KG1 (cell line): ENCODE data around the gene CAPN5.
A peak's percentile ranks its signal among the peaks of the same experiment; 100 is the strongest.
"Not testable (repeated sequence)": the region's sequence is repeated elsewhere in the genome, so short reads cannot be mapped to it uniquely, and the experiment has no call there.

Source experiments
- DNase-seq: peaks from one replicate; lab custom pipeline; 2025; lab: John Stamatoyannopoulos, UW

The CAPN5 gene

GRCh38 chr11:77096591-77097019 lies 29.8 kb downstream of the CAPN5 start:
- DNase-seq, result no peak

GRCh38 chr11:77097180-77097579 lies 30.4 kb downstream of the CAPN5 start:
- not testable (repeated sequence) for DNase-seq

- no peak for DNase-seq
These were observed 33.6 kb downstream of the CAPN5 start for GRCh38 chr11:77100166-77101042.

- DNase-seq, result peak; percentile 28
These were observed 34.3 kb downstream of the CAPN5 start for GRCh38 chr11:77101043-77101537.

- DNase-seq, result no peak
These were observed 35.8 kb downstream of the CAPN5 start, which contains the start of gene OMP for GRCh38 chr11:77102246-77103210. OMP (plus strand) TSS chr11:77102840; CDS start chr11:77102840, 0 bp downstream.

- no peak for DNase-seq
These were observed 36.5 kb downstream of the CAPN5 start for GRCh38 chr11:77103319-77103718.

- no peak for DNase-seq
These were observed 38.0 kb downstream of the CAPN5 start for GRCh38 chr11:77104727-77105126.

GRCh38 chr11:77106321-77106720 lies 39.5 kb downstream of the CAPN5 start:
- DNase-seq, result no peak

- DNase-seq, result no peak
These were observed 40.0 kb downstream of the CAPN5 start for GRCh38 chr11:77106759-77107158.

- no peak for DNase-seq
These were observed 41.2 kb downstream of the CAPN5 start for GRCh38 chr11:77107950-77108349.

- no peak for DNase-seq
These were observed 41.7 kb downstream of the CAPN5 start for GRCh38 chr11:77108436-77108835.

- no peak for DNase-seq
These were observed 42.7 kb downstream of the CAPN5 start for GRCh38 chr11:77109236-77110019.

- DNase-seq, result no peak
These were observed 44.1 kb downstream of the CAPN5 start for GRCh38 chr11:77110836-77111235.

GRCh38 chr11:77111277-77111676 lies 44.5 kb downstream of the CAPN5 start:
- no peak for DNase-seq

- no peak for DNase-seq
These were observed 45.2 kb downstream of the CAPN5 start for GRCh38 chr11:77111946-77112345.

- no peak for DNase-seq
These were observed 46.0 kb downstream of the CAPN5 start for GRCh38 chr11:77112641-77113381.

- no peak for DNase-seq
These were observed 46.8 kb downstream of the CAPN5 start for GRCh38 chr11:77113382-77114088.

GRCh38 chr11:77114089-77114463 lies 47.3 kb downstream of the CAPN5 start:
- no peak for DNase-seq

- no peak for DNase-seq
These were observed 48.4 kb downstream of the CAPN5 start for GRCh38 chr11:77115181-77115611.

GRCh38 chr11:77115956-77116355 lies 49.2 kb downstream of the CAPN5 start:
- no peak for DNase-seq
